Measurements from ENCODE around the gene CABS1. TPM values are rescaled to one million over a fixed set of nuclear protein-coding genes. Genes with fewer than 3 reads are reported as not detected.

The CABS1 gene
- polyA plus RNA-seq (2013, experiment 1 of 2) = 0.77 TPM
- 0.71 TPM for polyA plus RNA-seq (2013, experiment 2 of 2)

GRCh38 chr4:70334681-70335080 lies at the start of gene CABS1:
Gene CABS1, plus strand, starts transcription at chr4:70334981. Its CDS starts 59 bp downstream, at chr4:70335040.
- H2BK15ac ChIP-seq (ENCODE audit: low read length) = no peak within 1 kb of the TSS
- no peak within 1 kb of the TSS for H4K8ac ChIP-seq (ENCODE audit: low read depth, low read length)
- no peak within 1 kb of the TSS for H2BK120ac ChIP-seq (ENCODE audit: low read depth, low read length)
- no peak within 1 kb of the TSS for H3K18ac ChIP-seq (ENCODE audit: low read length)
- H2BK5ac ChIP-seq (ENCODE audit: low read length) = no peak within 1 kb of the TSS
- no peaks in the 10 kb centered on the region for H3K4me1 ChIP-seq (ENCODE audit: control insufficient read depth in 2 of 2, insufficient read depth in 1 of 2, low read depth in 1 of 2, low read length in 2 of 2)
- no peak within 1 kb of the TSS for H4K91ac ChIP-seq (ENCODE audit: low read depth, low read length, poor library complexity)
- H3K4me3 ChIP-seq (ENCODE audit: low read length in 2 of 2) = no peak within 1 kb of the TSS
- no peak within 1 kb of the TSS for H2AK5ac ChIP-seq (ENCODE audit: low read depth, low read length)
- H3K79me1 ChIP-seq (ENCODE audit: low read depth, low read length) = no peaks in the 10 kb centered on the region
- WGBS, 2 donors (ENCODE audit: extremely low coverage in 2 of 2, insufficient read length in 2 of 2, insufficient replicate concordance in 1 of 2) = no CpG with 5 or more reads among the region's 3 CpGs
- H3K9ac ChIP-seq (ENCODE audit: low read depth, low read length, poor library complexity) = no peak within 1 kb of the TSS
- no peak within 1 kb of the TSS for H2BK12ac ChIP-seq (ENCODE audit: low read length)
- H3K36me3 ChIP-seq (replicated peaks in 1 of 2; ENCODE audit: control insufficient read depth in 2 of 2, insufficient read depth in 2 of 2, low read length in 2 of 2) = no peaks in the 10 kb centered on the region
- H2AFZ ChIP-seq (ENCODE audit: low read length) = no peak within 1 kb of the TSS
- H3K27ac ChIP-seq (replicated peaks; ENCODE audit: low read length) = no peak within 1 kb of the TSS
- H3K4ac ChIP-seq (ENCODE audit: low read length) = no peak within 1 kb of the TSS
- DNase-seq (ENCODE audit: low spot score) = no peak
- no peaks in the 10 kb centered on the region for H3K9me3 ChIP-seq (replicated peaks in 1 of 2; ENCODE audit: control insufficient read depth in 2 of 2, insufficient read depth in 1 of 2, low read depth in 1 of 2, low read length in 2 of 2)
- no peaks in the 10 kb centered on the region for H3K27me3 ChIP-seq (ENCODE audit: control insufficient read depth in 3 of 3, insufficient read depth in 3 of 3, low read depth in 1 of 3, low read length in 3 of 3)
- no peak within 1 kb of the TSS for H3K4me2 ChIP-seq (ENCODE audit: insufficient read depth, low read length, poor library complexity, severe bottlenecking)
- H3K23ac ChIP-seq (ENCODE audit: low read depth, low read length, poor library complexity) = no peak within 1 kb of the TSS
- H3K14ac ChIP-seq (ENCODE audit: low read length) = no peak within 1 kb of the TSS

GRCh38 chr4:70288651-70289050 lies 46.1 kb upstream of the CABS1 start:
- H3K4me3 ChIP-seq (ENCODE audit: low read length in 2 of 2) = no peak overlapping the region
- H2BK15ac ChIP-seq (ENCODE audit: low read length) = no peak overlapping the region
- H3K23ac ChIP-seq (ENCODE audit: low read depth, low read length, poor library complexity) = no peak overlapping the region
- H3K9ac ChIP-seq (ENCODE audit: low read depth, low read length, poor library complexity) = no peak overlapping the region
- H3K36me3 ChIP-seq (replicated peaks in 1 of 2; ENCODE audit: control insufficient read depth in 2 of 2, insufficient read depth in 2 of 2, low read length in 2 of 2) = no peaks in the 10 kb centered on the region
- H3K27ac ChIP-seq (replicated peaks; ENCODE audit: low read length) = no peak overlapping the region
- H2BK5ac ChIP-seq (ENCODE audit: low read length) = no peak overlapping the region
- DNase-seq (ENCODE audit: low spot score) = no peak
- H2AK5ac ChIP-seq (ENCODE audit: low read depth, low read length) = no peak overlapping the region
- H3K9me3 ChIP-seq (replicated peaks in 1 of 2; ENCODE audit: control insufficient read depth in 2 of 2, insufficient read depth in 1 of 2, low read depth in 1 of 2, low read length in 2 of 2) = no peaks in the 10 kb centered on the region
- H4K91ac ChIP-seq (ENCODE audit: low read depth, low read length, poor library complexity) = no peak overlapping the region
- no peak overlapping the region for H2BK120ac ChIP-seq (ENCODE audit: low read depth, low read length)
- no peak overlapping the region for H4K8ac ChIP-seq (ENCODE audit: low read depth, low read length)
- H3K4me1 ChIP-seq (ENCODE audit: control insufficient read depth in 2 of 2, insufficient read depth in 1 of 2, low read depth in 1 of 2, low read length in 2 of 2) = no peaks in the 10 kb centered on the region
- H2AFZ ChIP-seq (ENCODE audit: low read length) = no peak overlapping the region
- H3K4me2 ChIP-seq (ENCODE audit: insufficient read depth, low read length, poor library complexity, severe bottlenecking) = no peak overlapping the region
- no CpG with 5 or more reads among the region's 1 CpG for WGBS, 2 donors (ENCODE audit: extremely low coverage in 2 of 2, insufficient read length in 2 of 2, insufficient replicate concordance in 1 of 2)
- H3K14ac ChIP-seq (ENCODE audit: low read length) = no peak overlapping the region
- H3K4ac ChIP-seq (ENCODE audit: low read length) = no peak overlapping the region
- no peaks in the 10 kb centered on the region for H3K79me1 ChIP-seq (ENCODE audit: low read depth, low read length)
- no peak overlapping the region for H2BK12ac ChIP-seq (ENCODE audit: low read length)
- no peaks in the 10 kb centered on the region for H3K27me3 ChIP-seq (ENCODE audit: control insufficient read depth in 3 of 3, insufficient read depth in 3 of 3, low read depth in 1 of 3, low read length in 3 of 3)
- no peak overlapping the region for H3K18ac ChIP-seq (ENCODE audit: low read length)

GRCh38 chr4:70291341-70291740 lies 43.4 kb upstream of the CABS1 start:
- Histone ChIP-seq H2AK5ac (ENCODE audit: low read depth, low read length) (no peak overlapping the region), H3K9ac (ENCODE audit: low read depth, low read length, poor library complexity) (no peak overlapping the region), H2AFZ (ENCODE audit: low read length) (no peak overlapping the region), H3K27ac (replicated peaks; ENCODE audit: low read length) (no peak overlapping the region), H3K9me3 (replicated peaks in 1 of 2; ENCODE audit: control insufficient read depth in 2 of 2, insufficient read depth in 1 of 2, low read depth in 1 of 2, low read length in 2 of 2) (no peaks in the 10 kb centered on the region), H2BK120ac (ENCODE audit: low read depth, low read length) (no peak overlapping the region), H3K4me1 (ENCODE audit: control insufficient read depth in 2 of 2, insufficient read depth in 1 of 2, low read depth in 1 of 2, low read length in 2 of 2) (peaks cover 0 to 2% of the 10 kb centered on the region in 2 donors), H3K79me1 (ENCODE audit: low read depth, low read length) (no peaks in the 10 kb centered on the region), H3K4me3 (ENCODE audit: low read length in 2 of 2) (no peak overlapping the region), H4K91ac (ENCODE audit: low read depth, low read length, poor library complexity) (no peak overlapping the region), H3K18ac (ENCODE audit: low read length) (no peak overlapping the region), H3K4ac (ENCODE audit: low read length) (no peak overlapping the region), H3K14ac (ENCODE audit: low read length) (no peak overlapping the region), H2BK15ac (ENCODE audit: low read length) (no peak overlapping the region), H4K8ac (ENCODE audit: low read depth, low read length) (no peak overlapping the region), H3K27me3 (ENCODE audit: control insufficient read depth in 3 of 3, insufficient read depth in 3 of 3, low read depth in 1 of 3, low read length in 3 of 3) (no peaks in the 10 kb centered on the region), H3K36me3 (replicated peaks in 1 of 2; ENCODE audit: control insufficient read depth in 2 of 2, insufficient read depth in 2 of 2, low read length in 2 of 2) (no peaks in the 10 kb centered on the region), H2BK12ac (ENCODE audit: low read length) (no peak overlapping the region), H3K4me2 (ENCODE audit: insufficient read depth, low read length, poor library complexity, severe bottlenecking) (no peak overlapping the region), H2BK5ac (ENCODE audit: low read length) (no peak overlapping the region), H3K23ac (ENCODE audit: low read depth, low read length, poor library complexity) (no peak overlapping the region)
- no peak for DNase-seq (ENCODE audit: low spot score)
- no CpG with 5 or more reads among the region's 2 CpGs for WGBS, 2 donors (ENCODE audit: extremely low coverage in 2 of 2, insufficient read length in 2 of 2, insufficient replicate concordance in 1 of 2)

- no peak overlapping the region for H4K8ac ChIP-seq (ENCODE audit: low read depth, low read length)
- H2AK5ac ChIP-seq (ENCODE audit: low read depth, low read length) = no peak overlapping the region
- no peaks in the 10 kb centered on the region for H3K9me3 ChIP-seq (replicated peaks in 1 of 2; ENCODE audit: control insufficient read depth in 2 of 2, insufficient read depth in 1 of 2, low read depth in 1 of 2, low read length in 2 of 2)
- no peak overlapping the region for H4K91ac ChIP-seq (ENCODE audit: low read depth, low read length, poor library complexity)
- H3K27me3 ChIP-seq (ENCODE audit: control insufficient read depth in 3 of 3, insufficient read depth in 3 of 3, low read depth in 1 of 3, low read length in 3 of 3) = no peaks in the 10 kb centered on the region
- no peaks in the 10 kb centered on the region for H3K79me1 ChIP-seq (ENCODE audit: low read depth, low read length)
- H3K27ac ChIP-seq (replicated peaks; ENCODE audit: low read length) = no peak overlapping the region
- H2BK12ac ChIP-seq (ENCODE audit: low read length) = no peak overlapping the region
- H3K14ac ChIP-seq (ENCODE audit: low read length) = no peak overlapping the region
- no peak overlapping the region for H2BK5ac ChIP-seq (ENCODE audit: low read length)
- no peak overlapping the region for H3K23ac ChIP-seq (ENCODE audit: low read depth, low read length, poor library complexity)
- no peak overlapping the region for H2BK120ac ChIP-seq (ENCODE audit: low read depth, low read length)
- peaks cover 0 to 3% of the 10 kb centered on the region in 2 donors for H3K4me1 ChIP-seq (ENCODE audit: control insufficient read depth in 2 of 2, insufficient read depth in 1 of 2, low read depth in 1 of 2, low read length in 2 of 2)
- no peak overlapping the region for H3K4ac ChIP-seq (ENCODE audit: low read length)
- no peak for DNase-seq (ENCODE audit: low spot score)
- H3K9ac ChIP-seq (ENCODE audit: low read depth, low read length, poor library complexity) = no peak overlapping the region
- H3K36me3 ChIP-seq (replicated peaks in 1 of 2; ENCODE audit: control insufficient read depth in 2 of 2, insufficient read depth in 2 of 2, low read length in 2 of 2) = no peaks in the 10 kb centered on the region
- H2AFZ ChIP-seq (ENCODE audit: low read length) = no peak overlapping the region
- no peak overlapping the region for H3K18ac ChIP-seq (ENCODE audit: low read length)
- no peak overlapping the region for H2BK15ac ChIP-seq (ENCODE audit: low read length)
- H3K4me2 ChIP-seq (ENCODE audit: insufficient read depth, low read length, poor library complexity, severe bottlenecking) = no peak overlapping the region
- no peak overlapping the region for H3K4me3 ChIP-seq (ENCODE audit: low read length in 2 of 2)
These were observed 37.2 kb upstream of the CABS1 start for GRCh38 chr4:70297576-70297975.

Measured in neuronal stem cell (in vitro differentiated cells).